ENCODE measurements around the gene FAM161A. TPM values are rescaled to one million over a fixed set of nuclear protein-coding genes. Genes with fewer than 3 reads are reported as not detected.
A peak's percentile ranks its signal among the peaks of the same experiment; 100 is the strongest.
"Not testable (repeated sequence)": the region's sequence is repeated elsewhere in the genome, so short reads cannot be mapped to it uniquely, and the experiment has no call there.

FAM161A gene, protein sequence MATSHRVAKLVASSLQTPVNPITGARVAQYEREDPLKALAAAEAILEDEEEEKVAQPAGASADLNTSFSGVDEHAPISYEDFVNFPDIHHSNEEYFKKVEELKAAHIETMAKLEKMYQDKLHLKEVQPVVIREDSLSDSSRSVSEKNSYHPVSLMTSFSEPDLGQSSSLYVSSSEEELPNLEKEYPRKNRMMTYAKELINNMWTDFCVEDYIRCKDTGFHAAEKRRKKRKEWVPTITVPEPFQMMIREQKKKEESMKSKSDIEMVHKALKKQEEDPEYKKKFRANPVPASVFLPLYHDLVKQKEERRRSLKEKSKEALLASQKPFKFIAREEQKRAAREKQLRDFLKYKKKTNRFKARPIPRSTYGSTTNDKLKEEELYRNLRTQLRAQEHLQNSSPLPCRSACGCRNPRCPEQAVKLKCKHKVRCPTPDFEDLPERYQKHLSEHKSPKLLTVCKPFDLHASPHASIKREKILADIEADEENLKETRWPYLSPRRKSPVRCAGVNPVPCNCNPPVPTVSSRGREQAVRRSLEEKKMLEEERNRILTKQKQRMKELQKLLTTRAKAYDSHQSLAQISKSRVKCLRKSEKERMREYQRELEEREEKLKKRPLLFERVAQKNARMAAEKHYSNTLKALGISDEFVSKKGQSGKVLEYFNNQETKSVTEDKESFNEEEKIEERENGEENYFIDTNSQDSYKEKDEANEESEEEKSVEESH
- 0.18 and 2.9 TPM in 2 replicates for total RNA-seq (2014; rRNA removed; shearing (Covaris generic))

DNA sequence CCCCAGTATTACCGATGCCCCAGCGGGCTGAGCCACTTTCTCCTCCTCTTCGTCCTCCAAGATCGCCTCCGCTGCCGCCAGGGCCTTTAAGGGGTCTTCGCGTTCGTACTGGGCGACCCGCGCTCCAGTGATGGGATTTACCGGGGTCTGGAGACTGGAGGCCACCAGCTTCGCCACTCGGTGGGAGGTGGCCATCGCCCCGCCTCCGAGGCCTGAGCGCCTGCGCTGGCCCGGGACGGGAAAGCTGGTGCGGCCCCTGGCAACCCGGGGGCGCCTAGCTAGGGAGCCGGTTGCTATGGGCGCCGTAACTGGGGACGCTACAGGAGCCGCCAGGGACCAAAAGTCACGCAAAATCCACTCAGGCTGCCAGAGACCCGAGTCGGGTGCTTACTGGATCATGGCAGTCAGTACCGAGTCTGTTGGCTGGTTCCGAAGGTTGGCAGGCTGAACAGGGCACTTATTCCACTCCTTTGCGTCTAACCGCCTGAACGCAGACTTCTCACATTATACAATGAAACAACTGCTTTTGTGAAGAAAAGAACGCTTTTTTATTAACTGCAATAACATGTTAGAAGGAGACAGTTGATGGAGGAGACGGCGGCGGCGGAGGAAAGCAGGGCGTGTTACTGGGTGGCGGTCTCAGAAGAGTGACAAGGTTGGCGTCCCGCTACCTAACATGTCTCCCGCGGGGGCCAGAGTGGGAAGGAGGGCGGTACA lies at the start of gene FAM161A:
TSS of gene FAM161A (minus strand) at position 214 of the 717 bp plus-strand sequence. CDS start at position 195, 19 bp downstream.
- peak; percentile 83 for DNase-seq (ENCODE audit: low spot score)

DNA sequence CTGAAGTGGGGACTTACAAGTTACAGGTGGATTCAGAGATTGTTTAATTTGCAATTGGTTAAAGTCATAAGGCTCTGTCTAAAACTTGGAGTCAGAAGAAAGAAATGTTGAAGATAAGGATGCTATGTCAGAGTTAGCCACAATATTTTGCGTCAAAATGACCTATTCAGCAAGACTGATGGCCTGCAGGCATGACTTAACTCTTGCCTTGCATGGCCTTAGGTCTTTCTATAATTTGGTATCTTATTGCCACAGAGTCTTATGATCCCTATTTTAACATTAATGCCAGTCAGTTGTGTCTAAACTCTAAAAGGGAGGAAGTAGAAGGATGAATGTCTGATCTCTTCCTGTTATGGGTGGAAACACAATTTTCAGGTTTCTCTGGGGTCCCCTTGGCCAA lies 46.4 kb upstream of the FAM161A start:
- no peak for DNase-seq (ENCODE audit: low spot score)

DNA sequence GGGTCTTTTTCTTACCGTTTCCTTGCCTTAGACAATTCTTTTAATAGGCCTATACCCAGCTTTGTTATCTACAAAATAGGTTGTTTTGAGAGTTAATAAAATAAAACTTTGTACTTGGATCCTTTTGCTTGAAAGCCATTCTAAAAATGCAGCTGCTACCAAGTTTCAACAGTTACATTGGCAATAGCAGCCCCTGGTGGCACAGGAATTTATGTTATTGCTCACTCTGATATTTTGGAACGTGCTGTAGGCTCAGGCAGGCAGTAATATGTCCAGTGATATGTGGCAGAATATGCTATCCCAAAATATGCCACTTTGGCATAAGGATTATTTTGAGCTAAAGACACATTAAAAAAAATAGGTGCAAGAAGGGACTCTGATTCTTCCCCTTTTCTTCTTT lies 45.0 kb upstream of the FAM161A start:
- peak; percentile 49 for DNase-seq (ENCODE audit: low spot score)

DNA sequence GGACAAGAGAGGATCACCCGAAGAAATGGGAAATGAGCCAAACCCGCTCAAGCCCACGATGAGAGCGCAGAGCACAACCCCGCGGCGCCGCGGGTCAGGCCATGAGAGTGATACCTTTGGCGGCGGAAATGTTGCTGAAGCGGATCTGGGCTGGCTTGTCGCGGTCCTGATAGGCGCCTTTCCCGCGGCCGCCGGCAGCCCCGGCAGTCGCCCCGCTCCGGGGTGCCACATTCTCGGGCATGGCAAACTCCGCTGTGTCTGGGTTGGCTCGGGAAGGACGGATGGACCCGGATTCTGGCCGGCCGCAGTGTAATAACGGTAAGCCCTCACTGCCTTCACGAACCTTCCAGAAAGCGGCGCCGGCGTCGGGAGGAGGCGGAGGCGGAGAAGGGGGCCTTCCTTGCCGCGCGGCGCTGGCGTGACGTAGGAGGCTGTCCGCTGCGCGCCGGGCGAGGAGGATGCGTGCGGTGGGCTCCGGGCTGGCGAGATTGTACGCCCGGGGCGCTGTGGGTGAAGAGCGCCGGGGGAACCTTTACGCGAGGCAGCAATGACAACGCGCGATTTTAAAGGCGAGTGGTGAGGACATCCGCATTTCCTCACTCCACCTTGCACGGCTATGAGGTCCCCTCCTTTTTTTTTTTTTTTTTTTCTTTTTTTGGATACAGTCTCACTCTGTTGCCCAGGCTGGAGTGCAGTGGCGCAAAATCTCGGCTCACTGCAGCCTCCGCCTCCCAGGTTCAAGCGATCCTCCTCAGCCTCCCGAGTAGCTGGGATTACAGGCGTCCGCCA lies 34.6 kb upstream of the FAM161A start, which contains the start of gene CCT4:
TSS of gene CCT4 (minus strand) at position 390 of the 789 bp plus-strand sequence. CDS start at position 241, 149 bp downstream.
- peak; percentile 83 for DNase-seq (ENCODE audit: low spot score)

DNA sequence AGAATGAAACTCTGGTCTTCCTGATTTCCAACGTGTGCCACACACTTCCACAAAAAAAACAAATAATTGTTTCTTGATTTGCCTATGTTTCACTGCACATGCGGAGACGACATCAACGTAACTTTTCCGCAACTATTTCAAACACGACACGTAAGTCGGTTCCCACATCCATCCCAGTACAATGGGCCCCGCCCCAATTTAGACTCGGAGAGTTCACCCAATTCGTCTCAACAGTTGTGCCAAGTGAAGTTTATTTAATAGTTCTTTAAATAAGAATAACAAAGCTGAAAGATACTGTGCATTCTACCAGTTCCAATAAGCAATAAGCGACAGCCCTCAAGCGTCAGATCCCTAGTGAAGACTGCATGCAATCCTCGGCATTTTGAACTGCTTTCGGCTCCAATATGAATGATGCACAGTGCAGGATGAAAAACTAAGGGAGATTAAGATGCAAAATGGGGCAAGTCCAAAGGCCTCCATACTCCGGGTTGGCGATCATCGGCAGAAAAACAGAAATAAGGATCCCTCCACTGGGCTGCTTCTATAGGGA lies 33.9 kb upstream of the FAM161A start:
- DNase-seq (ENCODE audit: low spot score): peak; percentile 64

DNA sequence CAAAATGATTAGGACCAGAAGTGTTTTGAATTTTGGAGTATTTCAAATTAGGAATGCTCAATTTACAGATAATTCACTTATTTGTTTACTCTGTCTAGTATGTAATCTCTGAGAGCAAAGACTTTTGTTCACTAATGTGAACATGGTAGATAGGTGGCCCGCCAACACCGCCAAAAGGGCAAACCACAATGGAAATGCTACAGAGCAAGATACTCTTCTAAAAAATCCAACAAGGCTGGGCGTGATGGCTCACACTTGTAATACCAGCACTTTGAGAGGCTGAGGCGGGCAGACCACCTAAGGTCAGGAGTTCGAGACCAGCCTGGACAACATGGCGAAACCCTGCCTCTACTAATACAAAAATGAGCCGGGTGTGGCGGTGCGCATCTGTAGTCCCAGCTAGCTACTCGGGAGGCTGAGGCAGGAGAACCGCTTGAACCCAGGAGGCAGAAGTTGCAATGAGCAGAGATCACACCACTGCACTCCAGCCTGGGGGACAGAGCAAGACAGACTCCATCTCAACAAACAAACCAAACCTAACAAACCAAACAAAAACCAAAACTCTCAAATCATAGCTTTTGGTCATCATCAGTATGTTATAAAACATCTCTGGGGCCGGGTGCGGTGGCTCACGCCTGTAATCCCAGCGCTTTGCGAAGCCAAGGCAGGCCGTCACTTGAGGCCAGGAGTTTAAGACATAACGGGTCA lies 32.2 kb upstream of the FAM161A start:
- DNase-seq (ENCODE audit: low spot score): no peak

DNA sequence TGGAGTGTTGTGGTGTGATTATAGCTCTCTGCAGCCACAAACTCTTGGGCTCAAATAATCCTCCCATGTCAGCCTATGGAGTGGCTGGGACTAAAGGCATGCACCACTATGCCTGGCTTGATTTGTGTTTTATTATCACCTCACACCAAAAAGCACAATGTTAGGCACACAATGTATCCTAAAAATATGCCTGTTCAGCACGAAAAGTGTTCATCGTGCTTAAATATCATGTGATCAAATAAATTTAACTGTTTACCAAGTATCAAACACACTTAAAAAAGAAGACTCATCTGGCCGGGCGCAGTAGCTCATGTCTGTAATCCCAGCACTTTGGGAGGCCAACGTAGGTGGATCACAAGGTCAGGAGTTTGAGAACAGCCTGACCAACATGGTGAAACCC lies 29.0 kb upstream of the FAM161A start:
- no peak for DNase-seq (ENCODE audit: low spot score)

DNA sequence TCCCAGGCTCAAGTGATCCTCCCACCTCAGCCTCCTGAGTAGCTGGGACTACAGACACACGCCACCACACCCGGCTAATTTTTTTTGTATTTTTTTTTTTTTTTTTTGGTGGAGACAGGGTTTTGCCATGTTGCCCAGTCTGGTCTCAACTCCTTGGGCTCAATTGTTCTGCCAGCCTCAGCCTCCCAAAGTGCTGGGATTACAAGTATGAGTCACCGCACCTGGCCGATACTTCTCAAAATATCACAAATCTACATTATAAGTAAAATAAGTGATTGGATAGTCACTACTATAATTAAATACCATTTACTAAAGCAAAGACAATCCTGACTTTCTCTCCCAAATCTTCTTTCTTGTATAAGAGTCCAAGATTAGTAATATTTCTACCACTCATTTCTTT lies 25.5 kb upstream of the FAM161A start:
- DNase-seq (ENCODE audit: low spot score): not testable (repeated sequence)

DNA sequence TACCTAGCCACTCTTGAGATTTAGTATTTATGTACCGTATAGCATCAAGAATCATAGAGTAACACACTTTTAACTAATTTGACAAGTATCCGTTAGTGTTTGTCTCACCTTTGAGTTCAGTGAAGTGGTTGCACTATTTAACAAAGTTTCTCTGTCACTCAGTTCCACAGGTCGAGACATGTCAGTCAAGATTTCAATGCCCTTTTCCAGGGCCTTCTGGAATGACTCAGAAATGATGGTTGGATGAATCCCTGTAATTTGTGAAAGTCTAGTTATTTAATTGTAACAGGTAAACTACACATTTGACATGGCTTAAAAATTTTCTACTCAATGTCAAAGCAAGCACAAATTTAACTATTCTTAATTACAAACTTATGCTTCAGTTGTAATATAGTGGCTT lies 24.9 kb upstream of the FAM161A start:
- no peak for DNase-seq (ENCODE audit: low spot score)

DNA sequence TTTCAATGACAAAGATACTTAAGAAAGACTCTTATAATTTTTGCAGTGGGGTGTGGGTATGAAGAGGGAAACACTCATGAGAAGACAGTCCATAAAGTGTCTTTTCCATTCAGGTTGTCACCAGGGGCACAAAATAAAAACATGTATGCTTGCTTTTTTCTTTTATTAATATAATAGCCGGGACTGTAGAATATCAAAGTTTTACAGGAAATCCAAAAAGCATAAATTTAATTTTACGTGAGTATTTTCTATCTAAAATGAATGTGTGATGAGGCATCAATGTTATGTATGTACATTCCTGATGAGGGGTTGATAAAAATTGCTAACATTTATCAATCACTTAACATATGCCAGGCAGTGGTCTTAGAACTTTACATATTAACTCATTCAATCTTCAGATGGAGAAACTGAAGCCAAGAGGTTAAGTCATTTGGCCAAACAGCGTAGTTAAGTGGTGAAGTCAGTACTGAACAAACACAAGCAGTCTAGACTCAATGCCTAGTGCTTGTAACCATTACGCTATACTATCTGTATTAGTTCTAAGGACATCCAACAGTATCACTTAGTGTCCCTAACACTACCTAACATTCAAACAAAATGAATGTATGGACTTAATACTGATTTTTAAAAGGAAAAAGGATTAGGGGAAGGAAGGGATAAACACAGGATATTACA lies 23.8 kb upstream of the FAM161A start:
- no peak for DNase-seq (ENCODE audit: low spot score)

DNA sequence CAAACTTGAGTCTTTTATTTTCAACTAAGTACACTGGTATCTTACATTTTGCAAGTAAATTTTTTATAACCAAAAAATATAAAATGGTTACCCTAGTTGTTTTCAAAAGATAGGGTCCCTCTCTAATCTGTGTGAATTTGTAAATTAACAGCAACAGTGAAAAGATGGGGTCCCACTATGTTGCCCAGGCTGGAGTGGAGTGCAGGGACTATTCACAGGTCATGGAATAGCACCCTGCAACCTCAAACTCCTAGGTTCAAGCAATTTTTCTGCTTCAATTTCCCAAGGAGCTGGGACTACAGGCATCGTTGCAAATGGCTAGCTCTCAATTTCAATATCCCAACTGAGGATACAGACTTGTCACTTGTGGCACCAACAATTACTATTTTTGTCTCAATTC lies 22.5 kb upstream of the FAM161A start:
- DNase-seq (ENCODE audit: low spot score): no peak

DNA sequence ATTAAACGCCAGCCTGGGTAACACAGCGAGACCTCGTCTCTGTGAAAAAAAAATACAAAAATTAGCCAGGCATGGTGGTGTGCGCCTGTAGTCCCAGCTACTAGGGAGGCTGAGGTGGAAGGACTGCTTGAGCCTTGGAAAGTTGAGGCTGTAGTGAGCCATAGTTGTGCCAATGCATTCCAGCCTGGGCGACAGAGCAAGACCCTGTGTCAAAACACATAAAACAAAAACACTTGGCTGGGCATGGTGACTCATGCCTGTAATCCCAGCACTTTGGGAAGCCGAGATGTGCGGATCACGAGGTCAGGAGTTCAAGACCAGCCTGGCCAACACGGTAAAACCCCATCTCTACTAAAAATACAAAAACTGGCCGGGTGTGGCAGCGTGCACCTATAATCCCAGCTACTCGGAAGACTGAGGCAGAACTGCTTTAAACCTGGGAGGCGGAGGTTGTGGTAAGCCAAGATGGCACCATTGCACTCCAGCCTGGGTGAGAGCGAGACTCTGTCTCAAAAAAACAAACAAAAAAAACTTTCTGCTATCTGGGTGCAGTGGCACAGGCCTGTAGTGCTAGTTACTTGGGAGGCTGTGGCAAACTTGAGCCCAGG lies 12.7 kb upstream of the FAM161A start:
- DNase-seq (ENCODE audit: low spot score): not testable (repeated sequence)

DNA sequence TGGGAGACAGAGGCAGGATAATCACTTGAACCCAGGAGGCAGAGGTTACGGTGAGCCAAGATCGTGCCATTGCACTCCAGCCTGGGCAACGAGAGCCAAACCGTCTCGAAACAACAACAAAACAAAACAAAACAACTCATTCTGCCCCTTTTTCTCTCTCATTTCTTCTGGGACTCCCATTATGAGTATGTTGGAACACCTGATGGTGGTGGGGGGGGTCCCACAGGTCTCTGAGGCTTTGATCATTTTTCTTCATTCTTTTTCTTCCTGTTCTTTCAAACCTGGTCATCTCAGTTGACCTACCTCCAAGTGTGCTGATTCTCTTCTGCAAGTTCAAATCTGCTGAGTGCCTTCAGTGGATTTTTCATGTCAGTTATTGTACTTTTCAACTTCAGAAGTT lies 8.2 kb upstream of the FAM161A start:
- no peak for DNase-seq (ENCODE audit: low spot score)

DNA sequence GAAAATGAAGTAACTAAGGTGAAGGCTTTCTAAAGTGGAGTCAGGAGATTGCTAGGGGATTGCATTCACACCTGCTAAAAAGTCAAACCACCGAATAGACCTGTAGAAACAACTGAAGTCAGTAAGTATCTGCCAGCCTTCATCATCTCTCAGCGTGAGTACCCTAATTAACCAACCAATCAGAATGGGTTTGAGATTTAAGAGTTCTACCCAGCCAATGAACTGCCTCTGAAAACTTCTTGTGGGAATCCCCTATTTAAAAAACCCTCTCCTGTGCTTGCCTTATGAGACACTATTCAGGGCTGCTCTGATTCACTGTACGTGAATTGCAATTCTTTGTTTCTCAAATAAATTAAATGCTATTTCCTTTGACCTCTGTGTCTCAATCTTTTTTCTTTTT lies 3.4 kb upstream of the FAM161A start:
- no peak for DNase-seq (ENCODE audit: low spot score)

DNA sequence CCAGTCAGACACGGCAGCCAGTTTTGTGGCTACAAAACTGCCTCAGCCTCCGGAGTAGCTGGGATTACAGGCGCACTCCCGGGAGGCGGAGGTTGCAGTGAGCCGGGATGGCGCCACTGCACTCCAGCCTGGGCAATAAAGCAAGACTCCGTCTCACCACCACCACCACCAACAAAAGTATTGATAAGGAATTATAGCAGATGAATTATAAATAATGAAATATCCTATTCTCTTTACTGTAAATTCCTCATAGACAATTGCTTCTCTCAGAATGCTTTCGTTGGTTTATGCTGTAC lies 1.4 kb upstream of the FAM161A start:
- no peak for DNase-seq (ENCODE audit: low spot score)

DNA sequence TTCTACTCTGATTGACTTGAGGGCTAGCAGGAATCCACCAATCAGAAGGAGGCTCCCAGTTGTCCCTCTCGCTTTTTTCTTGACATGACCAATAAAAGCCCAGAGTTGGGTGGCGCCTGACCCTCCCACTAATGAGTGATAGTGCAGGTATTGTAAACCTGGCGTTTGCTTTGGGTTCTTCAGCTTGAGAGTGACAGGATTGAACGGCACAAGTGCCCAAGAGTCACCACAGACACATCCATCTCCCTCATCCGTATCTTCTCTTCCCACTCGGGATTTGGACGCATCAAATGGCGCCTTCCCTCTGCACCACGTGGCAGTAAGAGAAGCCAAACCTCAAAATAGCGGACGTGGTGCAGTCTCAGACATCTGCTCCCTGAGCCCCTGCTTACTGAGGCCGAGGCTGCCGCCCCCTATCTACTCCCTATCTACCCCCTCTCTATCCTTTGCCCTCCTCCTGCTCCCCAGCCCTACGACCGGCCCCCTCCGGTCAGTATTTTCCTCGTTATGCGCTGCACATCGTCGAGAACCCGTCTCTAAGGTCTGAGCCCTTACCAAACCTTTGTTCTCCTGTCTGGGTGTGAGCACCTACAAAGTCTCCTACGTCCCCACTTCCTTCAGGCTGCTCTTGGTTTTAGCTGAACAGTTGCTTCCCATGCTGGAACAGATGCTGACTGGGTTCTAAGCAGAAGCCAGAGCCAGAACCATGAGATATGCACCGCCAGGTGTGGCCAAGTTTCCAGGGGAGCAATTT lies 881 bp upstream of the FAM161A start:
- DNase-seq (ENCODE audit: low spot score): peak; percentile 98

DNA sequence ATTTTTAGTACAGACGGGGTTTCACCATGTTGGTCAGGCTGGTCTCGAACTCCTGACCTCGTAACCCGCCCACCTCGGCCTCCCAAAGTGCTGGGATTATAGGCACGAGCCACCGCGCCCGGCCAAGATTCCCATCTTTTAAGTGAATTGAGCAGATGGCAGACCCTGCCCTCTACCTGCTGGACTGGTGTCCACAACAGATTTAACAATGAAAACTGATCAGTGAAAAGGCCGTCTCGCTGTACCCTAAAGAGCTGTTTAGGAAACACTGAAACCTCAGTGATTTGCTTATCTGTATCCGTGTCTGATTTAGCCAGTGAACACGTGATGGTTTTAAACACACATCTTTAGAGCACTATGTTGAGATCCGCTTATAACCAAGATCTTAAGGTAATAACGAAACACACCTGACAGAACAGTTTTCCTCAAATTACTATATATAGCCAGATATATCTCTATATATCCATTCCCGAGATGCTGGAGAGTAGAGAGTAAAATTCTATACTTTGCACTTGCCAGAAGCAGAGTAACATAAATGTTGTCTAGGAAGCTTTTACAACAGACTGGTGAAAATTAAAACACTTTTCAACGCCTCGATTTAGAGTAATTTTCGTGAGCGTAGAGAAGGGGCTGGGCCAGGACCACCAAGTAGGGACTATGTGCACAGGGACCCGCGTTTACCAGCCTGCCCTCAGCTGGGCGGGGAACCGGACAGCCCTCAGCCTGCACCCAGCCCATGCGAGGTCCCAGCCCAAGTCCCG lies 594 bp downstream of the FAM161A start:
- peak; percentile 38 for DNase-seq (ENCODE audit: low spot score)

DNA sequence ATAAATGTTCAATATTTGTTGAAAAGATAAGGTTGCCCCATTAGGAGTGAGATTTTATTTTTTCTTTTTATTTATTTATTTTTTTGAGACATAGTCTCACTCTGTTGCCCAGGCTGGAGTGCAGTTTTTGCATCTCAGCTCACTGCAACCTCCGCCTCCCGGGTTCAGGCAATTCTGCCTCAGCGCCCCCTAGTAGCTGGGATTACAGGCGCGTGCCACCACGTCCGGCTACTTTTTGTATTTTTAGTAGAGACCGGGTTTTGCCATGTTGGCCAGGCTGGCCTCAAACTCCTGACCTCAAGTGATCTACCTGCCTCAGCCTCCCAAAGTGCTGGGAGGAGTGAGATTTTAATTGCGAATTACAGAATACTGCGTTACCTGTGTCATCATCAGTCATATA lies 2.6 kb downstream of the FAM161A start:
- not testable (repeated sequence) for DNase-seq (ENCODE audit: low spot score)

Data from HT-29 (cell line).